Stimulated activated CD8-positive, alpha-beta memory T cell treated with anti-CD3 and anti-CD28 coated beads, Interleukin-15, amount 100 ng/mL, for 48 hours (primary cell): Measurements from ENCODE around the gene SERPINA6.
"Not testable (repeated sequence)": the region's sequence is repeated elsewhere in the genome, so short reads cannot be mapped to it uniquely, and the experiment has no call there.

Experiments
- DNase-seq, 2 donors: peaks; one replicate each; pipeline ENCODE4 v3.0.0-alpha.2; 2020; ENCODE audit warnings: low read depth in 2 of 2

The SERPINA6 gene

GRCh38 chr14:94354638-94355185 is 31.6 kb upstream of the SERPINA6 start:
- no peak for DNase-seq

GRCh38 chr14:94354190-94354589 is 31.1 kb upstream of the SERPINA6 start:
- DNase-seq: not testable (repeated sequence)

- no peak for DNase-seq
These were observed 26.1 kb upstream of the SERPINA6 start for GRCh38 chr14:94349276-94349675.

- DNase-seq: no peak
These were observed 25.7 kb upstream of the SERPINA6 start for GRCh38 chr14:94348836-94349235.

GRCh38 chr14:94346841-94347240 is 23.7 kb upstream of the SERPINA6 start:
- no peak for DNase-seq

GRCh38 chr14:94346065-94346786 is 23.1 kb upstream of the SERPINA6 start:
- DNase-seq: peak; percentile 37 to 76

GRCh38 chr14:94345344-94346064 is 22.4 kb upstream of the SERPINA6 start:
- no peak for DNase-seq

GRCh38 chr14:94344389-94344788 is 21.3 kb upstream of the SERPINA6 start:
- DNase-seq: no peak

GRCh38 chr14:94343238-94344005 is 20.3 kb upstream of the SERPINA6 start:
- DNase-seq: no peak

- DNase-seq: peak in 1 of 2 donors; percentile 36
These were observed 19.3 kb upstream of the SERPINA6 start for GRCh38 chr14:94342334-94342934.

GRCh38 chr14:94341656-94342333 is 18.7 kb upstream of the SERPINA6 start:
- no peak for DNase-seq

- DNase-seq: no peak
These were observed 17.4 kb upstream of the SERPINA6 start for GRCh38 chr14:94340533-94340932.

- DNase-seq: no peak
These were observed 14.9 kb upstream of the SERPINA6 start for GRCh38 chr14:94338023-94338422.

- no peak for DNase-seq
These were observed 14.1 kb upstream of the SERPINA6 start for GRCh38 chr14:94337274-94337673.

GRCh38 chr14:94334872-94335271 is 11.7 kb upstream of the SERPINA6 start:
- no peak for DNase-seq

- DNase-seq: no peak
These were observed 9.5 kb upstream of the SERPINA6 start for GRCh38 chr14:94332587-94332986.

GRCh38 chr14:94332063-94332583 is 9.0 kb upstream of the SERPINA6 start:
- no peak for DNase-seq

GRCh38 chr14:94331462-94331861 is 8.3 kb upstream of the SERPINA6 start:
- no peak for DNase-seq

- DNase-seq: no peak
These were observed 7.7 kb upstream of the SERPINA6 start for GRCh38 chr14:94330857-94331256.

GRCh38 chr14:94330432-94330831 is 7.3 kb upstream of the SERPINA6 start:
- no peak for DNase-seq

GRCh38 chr14:94329857-94330256 is 6.7 kb upstream of the SERPINA6 start:
- no peak for DNase-seq
